ENCODE measurements around the gene CDC42SE1.
A peak's percentile ranks its signal among the peaks of the same experiment; 100 is the strongest.

CDC42SE1 gene

GRCh38 chr1:151008244-151009205 lies 50.9 kb downstream of the CDC42SE1 start, which contains the start of gene PRUNE1:
PRUNE1 (plus strand) TSS chr1:151008449; CDS start chr1:151008633, 184 bp downstream.
- DNase-seq = peak; percentile 94

- no peak for DNase-seq
These were observed 51.6 kb downstream of the CDC42SE1 start for GRCh38 chr1:151007853-151008243.

- peak; percentile 76 for DNase-seq
These were observed 52.9 kb downstream of the CDC42SE1 start, which contains the start of gene MINDY1 for GRCh38 chr1:151006327-151007052. MINDY1 (minus strand) TSS chr1:151006902; CDS start chr1:151002617, 4,285 bp downstream.

- no peak for DNase-seq
These were observed 53.6 kb downstream of the CDC42SE1 start for GRCh38 chr1:151005729-151006319.

- DNase-seq = peak; percentile 48
These were observed 56.2 kb downstream of the CDC42SE1 start for GRCh38 chr1:151003180-151003579.

- DNase-seq = no peak
These were observed 56.8 kb downstream of the CDC42SE1 start for GRCh38 chr1:151002611-151003010.

- DNase-seq = peak; percentile 45
These were observed 57.4 kb downstream of the CDC42SE1 start for GRCh38 chr1:151002051-151002450.

- DNase-seq = peak; percentile 45
These were observed 57.8 kb downstream of the CDC42SE1 start for GRCh38 chr1:151001602-151002001.
